Posterior cingulate gyrus (tissue), 11 donors: Measurements from ENCODE around the gene PSMG3.

Source experiments
- DNase-seq, 10 donors: peaks; one replicate each; pipeline versions ENCODE4 v3.0.0 to v3.0.0-alpha.2; 2020 to 2021; ENCODE audit warnings: mixed read lengths in 3 of 10
- intact Hi-C: fragments of 100-400 bp; cut with DNase I; formaldehyde crosslinking; loops from one replicate; pipeline ENCODE4 v1.15.1; 2023

The PSMG3 gene

GRCh38 chr7:1597791-1598190, 28.0 kb upstream of the PSMG3 start:
- intact Hi-C loops, result no loop called here
- DNase-seq, result peak in 2 of 10 donors; percentile 41 to 53

- intact Hi-C loops, result no loop called here
- peak in 3 of 10 donors; percentile 32 to 63 (median 42) for DNase-seq
Observed at GRCh38 chr7:1597066-1597760, 27.4 kb upstream of the PSMG3 start.

GRCh38 chr7:1596181-1597043, 26.6 kb upstream of the PSMG3 start:
- peak in 2 of 10 donors; percentile 37 to 45 for DNase-seq
- intact Hi-C loops, result no loop called here

GRCh38 chr7:1595636-1596035, 25.8 kb upstream of the PSMG3 start:
- intact Hi-C loops, result no loop called here
- DNase-seq, result peak in 2 of 10 donors; percentile 39 to 72

- DNase-seq, result no peak
- intact Hi-C loops, result no loop called here
Observed at GRCh38 chr7:1595027-1595426, 25.2 kb upstream of the PSMG3 start.

GRCh38 chr7:1593904-1594421, 24.1 kb upstream of the PSMG3 start:
- DNase-seq, result peak in 1 of 10 donors; percentile 4
- intact Hi-C loops, result no loop called here

GRCh38 chr7:1593091-1593866, 23.4 kb upstream of the PSMG3 start:
- intact Hi-C loops, result no loop called here
- DNase-seq, result peak in 2 of 10 donors; percentile 55 to 72

GRCh38 chr7:1592299-1592871, 22.6 kb upstream of the PSMG3 start:
- DNase-seq, result peak in 2 of 10 donors; percentile 44 to 77
- intact Hi-C loops, result no loop called here

GRCh38 chr7:1591876-1592275, 22.0 kb upstream of the PSMG3 start:
- intact Hi-C loops, result no loop called here
- peak in 1 of 10 donors; percentile 62 for DNase-seq

- DNase-seq, result peak in 2 of 10 donors; percentile 22 to 50
- intact Hi-C loops, result no loop called here
Observed at GRCh38 chr7:1591396-1591795, 21.6 kb upstream of the PSMG3 start.

GRCh38 chr7:1590887-1591286, 21.1 kb upstream of the PSMG3 start:
- peak in 2 of 10 donors; percentile 10 to 13 for DNase-seq
- intact Hi-C loops, result no loop called here

GRCh38 chr7:1590476-1590875, 20.6 kb upstream of the PSMG3 start:
- peak in 1 of 10 donors; percentile 5 for DNase-seq
- intact Hi-C loops, result no loop called here

- intact Hi-C loops, result no loop called here
- DNase-seq, result peak in 1 of 10 donors; percentile 13
Observed at GRCh38 chr7:1588978-1589377, 19.1 kb upstream of the PSMG3 start.

- intact Hi-C loops, result no loop called here
- peak in 1 of 10 donors; percentile 40 for DNase-seq
Observed at GRCh38 chr7:1587738-1588137, 17.9 kb upstream of the PSMG3 start.

- DNase-seq, result peak in 2 of 10 donors; percentile 60 to 79
- intact Hi-C loops, result no loop called here
Observed at GRCh38 chr7:1586827-1587705, 17.2 kb upstream of the PSMG3 start.

- peak in 2 of 10 donors; percentile 46 to 52 for DNase-seq
- intact Hi-C loops, result no loop called here
Observed at GRCh38 chr7:1586126-1586826, 16.4 kb upstream of the PSMG3 start.

- intact Hi-C loops, result no loop called here
Observed at GRCh38 chr7:1585142-1585981, 15.5 kb upstream of the PSMG3 start.

GRCh38 chr7:1584700-1585099, 14.9 kb upstream of the PSMG3 start:
- intact Hi-C loops, result no loop called here

More at GRCh38 chr7:1585142-1585981, 15.5 kb upstream of the PSMG3 start:
- DNase-seq, result peak in 2 of 10 donors; percentile 57 to 66

More at GRCh38 chr7:1584700-1585099, 14.9 kb upstream of the PSMG3 start:
- peak in 1 of 10 donors; percentile 74 for DNase-seq
